ENCODE measurements around the gene MYOC. TPM values are rescaled to one million over a fixed set of nuclear protein-coding genes. Genes with fewer than 3 reads are reported as not detected.
"Not testable (repeated sequence)": the region's sequence is repeated elsewhere in the genome, so short reads cannot be mapped to it uniquely, and the experiment has no call there.

The MYOC gene
- total RNA-seq (not detected), polyA plus RNA-seq (not detected), total RNA-seq (0 reads per million in 6 experiments)

DNA sequence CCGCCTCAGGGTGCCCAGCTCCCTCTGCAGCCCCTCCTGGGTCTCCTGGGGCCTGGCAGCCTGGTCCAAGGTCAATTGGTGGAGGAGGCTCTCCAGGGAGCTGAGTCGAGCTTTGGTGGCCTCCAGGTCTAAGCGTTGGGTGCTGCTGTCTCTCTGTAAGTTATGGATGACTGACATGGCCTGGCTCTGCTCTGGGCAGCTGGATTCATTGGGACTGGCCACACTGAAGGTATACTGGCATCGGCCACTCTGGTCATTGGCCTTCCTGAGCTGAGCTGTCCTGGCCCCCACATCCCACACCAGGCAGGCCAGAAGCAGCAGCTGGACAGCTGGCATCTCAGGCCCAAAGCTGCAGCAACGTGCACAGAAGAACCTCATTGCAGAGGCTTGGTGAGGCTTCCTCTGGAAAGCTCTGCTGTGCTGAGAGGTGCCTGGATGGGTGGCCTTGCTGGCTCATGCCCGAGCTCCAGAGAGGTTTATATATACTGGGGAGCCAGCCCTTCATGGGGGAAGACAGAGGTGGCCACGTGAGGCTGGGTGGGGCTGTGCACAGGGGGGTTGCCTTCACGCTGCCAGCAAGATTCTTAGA is at the start of gene MYOC:
Gene MYOC (minus strand): TSS at position 455 of the 589 bp plus-strand sequence. CDS start 77 bp downstream, at position 378.
- DNase-seq: no peak
- Mint-ChIP-seq H3K9me3 (no peaks in the 10 kb centered on the region), H3K4me1 (peaks cover 6 to 10% (median 10%) of the 10 kb centered on the region in 4 donors), H3K27me3 (peaks cover 8 to 44% (median 14%) of the 10 kb centered on the region in 5 donors), H3K36me3 (no peaks in the 10 kb centered on the region), H3K4me3 (no peak within 1 kb of the TSS), H3K27ac (peak within 1 kb of the TSS in 2 of 10 donors; percentile 12 to 58)
- POLR2A ChIA-PET: no interaction called here
- ATAC-seq: no peak

DNA sequence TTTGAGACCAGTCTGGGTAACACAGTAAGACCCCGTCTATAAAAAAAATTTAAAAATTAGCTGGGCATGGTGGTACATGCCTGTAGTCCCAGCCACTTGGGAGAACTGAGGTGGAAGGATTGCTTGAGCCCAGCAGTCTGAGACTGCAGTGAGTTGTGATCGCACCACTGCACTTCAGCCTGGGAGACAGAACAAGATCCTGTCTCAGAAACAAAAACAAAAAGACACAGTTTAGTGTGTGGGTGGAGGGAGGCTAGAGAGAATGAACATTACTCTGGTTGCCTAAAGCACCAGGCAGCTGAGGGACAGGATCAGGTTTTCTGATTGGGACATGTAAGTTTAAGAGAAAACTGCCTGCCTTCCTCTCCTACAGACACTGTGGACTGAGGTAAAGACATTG is 47.0 kb upstream of the MYOC start:
- POLR2A ChIA-PET: no interaction called here

DNA sequence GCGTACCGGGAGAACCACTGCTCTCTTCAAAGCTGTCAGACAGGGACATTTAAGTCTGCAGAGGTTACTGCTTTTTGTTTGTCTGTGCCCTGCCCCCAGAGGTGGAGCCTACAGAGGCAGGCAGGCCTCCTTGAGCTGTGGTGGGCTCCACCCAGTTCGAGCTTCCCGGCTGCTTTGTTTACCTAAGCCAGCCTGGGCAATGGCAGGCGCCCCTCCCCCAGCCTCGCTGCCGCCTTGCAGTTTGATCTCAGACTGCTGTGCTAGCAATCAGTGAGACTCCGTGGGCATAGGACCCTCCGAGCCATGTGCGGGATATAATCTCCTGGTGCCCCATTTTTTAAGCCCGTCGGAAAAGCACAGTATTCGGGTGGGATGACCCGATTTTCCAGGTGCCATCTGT is 43.3 kb upstream of the MYOC start:
- H3K27ac Mint-ChIP-seq, DNase-seq, H3K4me1 Mint-ChIP-seq, H3K27me3 Mint-ChIP-seq, ATAC-seq, POLR2A ChIA-PET, H3K4me3 Mint-ChIP-seq: not testable (repeated sequence)
- peaks cover 12 to 39% (median 17%) of the 10 kb centered on the region in 9 donors for H3K9me3 Mint-ChIP-seq
- H3K36me3 Mint-ChIP-seq: peaks cover 20 to 38% (median 25%) of the 10 kb centered on the region in 3 donors

More for the DNA sequence above, 47.0 kb upstream of the MYOC start:
- Mint-ChIP-seq H3K36me3 (peaks cover 25 to 57% (median 53%) of the 10 kb centered on the region in 3 donors), H3K4me1 (peaks cover 0 to 2% (median 0%) of the 10 kb centered on the region in 4 donors), H3K4me3 (no peak overlapping the region), H3K27ac (no peak overlapping the region), H3K9me3 (peaks cover 5 to 26% (median 12%) of the 10 kb centered on the region in 9 donors), H3K27me3 (no peaks in the 10 kb centered on the region)
- no peak for ATAC-seq
- DNase-seq: no peak

DNA sequence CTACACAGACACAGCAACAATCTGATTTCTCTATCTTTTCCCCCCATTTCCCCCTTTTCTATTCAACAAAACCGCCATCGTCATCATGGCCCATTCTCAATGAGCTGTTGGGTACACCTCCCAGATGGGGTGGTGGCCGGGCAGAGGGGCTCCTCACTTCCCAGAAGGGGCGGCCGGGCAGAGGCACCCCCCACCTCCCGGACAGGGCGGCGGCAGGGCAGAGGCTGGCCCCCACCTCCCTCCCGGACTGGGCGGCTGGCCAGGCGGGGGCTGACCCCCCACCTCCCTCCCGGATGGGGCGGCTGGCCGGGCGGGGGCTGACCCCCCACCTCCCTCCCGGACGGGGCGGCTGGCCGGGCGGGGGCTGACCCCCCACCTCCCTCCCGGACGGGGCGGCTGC is 41.1 kb upstream of the MYOC start:
- Mint-ChIP-seq H3K9me3 (peaks cover 12 to 42% (median 19%) of the 10 kb centered on the region in 9 donors), H3K36me3 (peaks cover 9 to 24% (median 22%) of the 10 kb centered on the region in 3 donors)
- H3K4me3 Mint-ChIP-seq, ATAC-seq, H3K27ac Mint-ChIP-seq, H3K27me3 Mint-ChIP-seq, POLR2A ChIA-PET, H3K4me1 Mint-ChIP-seq, DNase-seq: not testable (repeated sequence)

DNA sequence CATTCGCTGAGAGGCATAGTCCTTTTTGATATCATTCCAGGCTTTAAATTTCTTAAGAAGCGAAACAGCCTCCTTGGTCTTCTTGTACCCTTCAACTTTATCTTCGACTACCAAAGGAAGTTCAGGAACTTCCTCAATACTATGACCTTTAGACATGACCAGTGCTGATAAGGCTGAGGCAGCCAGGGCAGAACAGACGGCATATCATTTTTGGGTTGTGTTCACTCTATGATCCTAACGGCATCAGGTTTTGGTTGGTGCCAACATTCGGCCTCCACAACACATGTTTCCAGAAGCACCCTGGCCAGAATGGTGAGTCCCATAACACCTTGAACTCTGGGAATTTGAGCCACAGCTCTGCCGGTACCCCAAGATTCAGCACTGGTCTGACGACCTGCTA is 31.4 kb upstream of the MYOC start:
- Mint-ChIP-seq H3K36me3 (peaks cover 0 to 23% (median 2%) of the 10 kb centered on the region in 3 donors), H3K27me3 (peaks cover 1 to 10% (median 4%) of the 10 kb centered on the region in 5 donors), H3K4me1 (peaks cover 0 to 3% (median 0%) of the 10 kb centered on the region in 4 donors), H3K9me3 (peaks cover 0 to 40% (median 14%) of the 10 kb centered on the region in 9 donors), H3K4me3 (no peak overlapping the region), H3K27ac (no peak overlapping the region)
- POLR2A ChIA-PET: no interaction called here
- DNase-seq (no peak), ATAC-seq (no peak)

DNA sequence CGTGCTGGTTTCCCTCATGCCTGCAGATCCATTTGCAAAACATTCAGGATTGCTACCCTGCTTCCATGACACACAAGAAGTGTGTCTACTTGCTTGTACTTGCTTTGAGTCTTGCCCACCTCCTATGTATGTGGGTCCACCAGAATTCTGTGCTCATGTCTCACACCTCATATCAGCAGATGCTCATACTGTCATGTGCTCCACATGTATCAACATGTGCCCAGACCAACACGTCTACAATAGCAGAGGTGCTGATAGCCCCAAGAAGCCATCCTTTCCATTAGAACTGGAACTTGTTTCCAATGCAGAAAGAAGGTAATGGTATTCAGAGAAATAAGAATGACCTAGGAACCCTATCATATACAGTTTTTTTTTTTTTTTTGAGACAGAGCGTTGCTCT is 27.9 kb upstream of the MYOC start:
- Mint-ChIP-seq H3K36me3 (peaks cover 0 to 5% (median 2%) of the 10 kb centered on the region in 3 donors), H3K9me3 (peaks cover 0 to 14% (median 4%) of the 10 kb centered on the region in 9 donors), H3K27me3 (peaks cover 1 to 10% (median 8%) of the 10 kb centered on the region in 5 donors), H3K27ac (no peak overlapping the region), H3K4me1 (no peaks in the 10 kb centered on the region), H3K4me3 (no peak overlapping the region)
- POLR2A ChIA-PET: no interaction called here
- DNase-seq (no peak), ATAC-seq (no peak)

DNA sequence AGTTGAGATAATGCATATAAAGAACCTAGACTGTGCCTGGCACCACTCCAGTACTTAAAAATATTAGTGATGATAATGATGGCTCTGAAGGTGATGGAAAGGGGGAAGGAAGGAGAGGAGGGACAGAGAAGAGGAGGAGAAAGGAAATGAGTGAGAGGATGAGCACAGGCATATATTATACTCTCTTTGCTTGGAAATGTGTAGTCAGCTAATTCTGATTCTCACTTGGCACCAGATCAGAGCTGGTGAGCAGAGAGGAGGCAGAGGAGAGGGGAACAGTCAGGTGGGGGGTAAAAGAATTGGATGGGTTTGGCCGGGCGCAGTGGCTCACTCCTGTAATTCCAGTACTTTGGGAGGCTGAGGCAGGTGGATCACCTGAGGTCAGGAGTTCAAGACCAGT is 24.3 kb upstream of the MYOC start:
- no peak overlapping the region for H3K27ac Mint-ChIP-seq
- H3K27me3 Mint-ChIP-seq: peaks cover 0 to 6% (median 4%) of the 10 kb centered on the region in 5 donors
- POLR2A ChIA-PET: interaction anchor here (0.7 kb wide), 1 partner anchor 796 kb away, joined by 4 read pairs; no protein-coding TSS in a partner anchor
- H3K36me3 Mint-ChIP-seq: peaks cover 0 to under 1% (median 0%) of the 10 kb centered on the region in 3 donors
- no peaks in the 10 kb centered on the region for H3K4me1 Mint-ChIP-seq
- ATAC-seq (no peak), DNase-seq (no peak)
- peaks cover 0 to 1% (median 0%) of the 10 kb centered on the region in 9 donors for H3K9me3 Mint-ChIP-seq
- no peak overlapping the region for H3K4me3 Mint-ChIP-seq

DNA sequence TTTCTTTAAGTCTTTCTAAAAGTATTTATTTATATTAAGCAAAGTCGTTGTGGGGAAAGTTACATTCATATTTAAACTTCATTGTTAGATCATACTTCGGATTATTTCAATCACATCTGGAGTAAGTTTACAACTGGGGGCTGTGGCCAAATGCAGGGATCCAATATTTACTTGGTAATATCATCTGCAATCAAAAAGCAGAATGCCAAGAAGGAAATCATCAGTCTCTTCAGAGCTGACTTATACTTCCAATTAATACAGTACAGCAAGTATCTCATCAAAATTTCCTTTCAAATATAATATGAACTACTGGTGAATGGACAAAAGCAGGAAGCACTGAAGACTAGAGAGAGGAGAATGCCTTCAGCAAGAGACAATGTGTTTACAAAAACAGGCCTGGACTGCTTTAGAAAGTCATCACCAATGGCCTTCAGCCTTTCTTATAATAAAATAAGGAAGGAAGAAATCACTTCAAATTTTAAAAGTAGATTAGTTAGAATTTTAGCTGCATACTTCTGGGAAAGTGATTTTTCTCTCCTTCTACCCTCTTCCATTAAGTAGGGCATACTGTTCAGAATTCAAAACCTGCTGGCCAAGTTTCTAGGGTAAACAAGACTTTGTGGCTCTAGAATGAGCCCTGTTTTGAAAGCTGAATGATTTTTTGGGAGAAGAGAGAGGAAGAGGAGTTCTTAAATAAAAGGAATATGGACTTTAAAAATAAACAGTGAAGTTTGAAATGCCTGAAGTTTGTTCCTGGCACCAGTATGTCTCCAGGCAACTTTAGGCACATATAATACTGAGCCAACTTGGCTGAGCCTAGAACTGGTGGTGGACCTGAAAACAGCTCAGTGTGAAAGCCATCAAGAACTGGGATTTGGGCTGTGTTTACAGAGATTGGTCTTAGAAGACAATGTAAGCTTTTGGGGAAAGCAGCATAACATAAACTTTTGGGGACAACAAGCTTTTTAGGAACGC is 22.2 kb upstream of the MYOC start:
- Mint-ChIP-seq H3K36me3 (peaks cover 0 to 3% (median 0%) of the 10 kb centered on the region in 3 donors), H3K4me1 (no peaks in the 10 kb centered on the region), H3K4me3 (no peak overlapping the region), H3K9me3 (peaks cover 0 to 2% (median 0%) of the 10 kb centered on the region in 9 donors), H3K27me3 (peaks cover 0 to 8% (median 6%) of the 10 kb centered on the region in 5 donors), H3K27ac (no peak overlapping the region)
- POLR2A ChIA-PET: no interaction called here
- ATAC-seq (no peak), DNase-seq (no peak)

DNA sequence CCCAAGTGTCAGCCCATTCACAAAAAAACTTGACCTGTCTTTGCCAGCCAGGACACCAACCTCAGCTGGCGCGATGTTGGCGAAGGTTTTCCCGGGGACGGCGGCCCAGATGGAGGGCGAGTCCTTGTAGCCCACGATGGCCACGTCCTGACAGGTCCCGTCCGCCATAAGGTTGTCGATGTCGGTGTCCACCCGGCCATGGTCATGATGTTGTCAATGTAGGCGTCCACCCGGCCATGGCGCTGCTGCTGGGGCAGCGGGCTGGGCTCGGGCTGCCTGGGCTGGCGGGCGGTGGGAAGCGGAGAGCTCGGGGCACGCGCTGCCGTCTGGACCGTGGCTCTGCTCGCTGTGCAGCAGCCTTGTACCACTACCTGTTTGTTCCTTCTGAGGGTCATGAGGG is 18.3 kb upstream of the MYOC start:
- POLR2A ChIA-PET: no interaction called here
- ATAC-seq (no peak), DNase-seq (no peak)
- Mint-ChIP-seq H3K4me1 (no peaks in the 10 kb centered on the region), H3K27ac (no peak overlapping the region), H3K36me3 (peaks cover 0 to 3% (median 0%) of the 10 kb centered on the region in 3 donors), H3K9me3 (peaks cover 0 to 2% (median 0%) of the 10 kb centered on the region in 9 donors), H3K4me3 (no peak overlapping the region), H3K27me3 (peaks cover 0 to 9% (median 4%) of the 10 kb centered on the region in 5 donors)

DNA sequence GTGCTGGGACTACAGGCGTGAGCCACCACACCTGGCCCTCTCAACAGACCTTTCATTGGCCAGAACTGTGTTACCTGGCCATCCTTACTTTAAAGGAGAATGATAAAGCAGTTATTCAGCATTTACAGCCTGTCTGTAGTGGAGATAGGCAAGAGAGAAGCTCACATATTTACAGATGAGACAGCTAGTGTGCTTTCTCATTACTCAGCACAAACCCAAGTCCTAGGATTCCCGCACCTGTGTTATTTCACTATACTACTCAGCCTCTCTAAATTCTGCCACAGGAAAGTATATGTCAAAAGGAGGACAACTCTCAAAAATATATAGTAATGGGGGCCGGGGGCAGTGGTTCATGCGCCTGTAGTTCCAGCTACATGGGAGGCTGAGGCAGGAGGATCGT is 15.9 kb upstream of the MYOC start:
- H3K9me3 Mint-ChIP-seq: peaks cover 0 to 2% (median 0%) of the 10 kb centered on the region in 9 donors
- H3K27ac Mint-ChIP-seq: no peak overlapping the region
- no peak for DNase-seq

DNA sequence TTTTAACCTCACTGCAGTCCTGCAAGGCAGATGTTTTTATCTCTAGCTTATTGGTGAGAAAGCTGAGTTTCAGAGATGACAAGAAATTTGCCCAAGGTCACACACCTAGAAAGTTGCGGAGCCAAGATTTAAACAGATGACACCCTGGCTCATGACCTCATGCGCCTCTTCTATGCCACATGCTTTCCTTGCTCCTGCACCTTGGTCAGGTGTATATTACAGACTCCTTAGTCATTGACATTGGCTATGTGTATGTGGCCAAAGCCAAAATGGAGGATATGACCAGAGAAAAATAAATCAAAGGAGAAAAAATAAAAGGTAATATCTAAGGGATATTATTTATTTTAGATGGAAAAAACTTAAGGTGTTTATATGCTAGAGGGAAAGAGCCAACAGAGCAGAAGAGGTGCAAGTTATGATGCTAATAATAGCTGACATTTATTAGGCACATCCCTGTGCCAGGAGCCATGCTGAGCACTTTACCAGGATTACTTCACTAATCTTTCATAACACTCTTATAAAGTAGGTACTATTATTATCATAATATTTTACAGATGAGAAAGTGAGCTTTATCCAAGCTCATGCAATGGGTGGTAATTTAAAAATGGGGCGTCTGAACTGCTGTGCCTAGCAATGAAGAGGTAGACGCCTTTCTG is 13.8 kb upstream of the MYOC start:
- POLR2A ChIA-PET: no interaction called here
- Mint-ChIP-seq H3K27ac (no peak overlapping the region), H3K27me3 (peaks cover 0 to 9% (median 0%) of the 10 kb centered on the region in 5 donors), H3K4me3 (no peak overlapping the region), H3K36me3 (no peaks in the 10 kb centered on the region), H3K4me1 (no peaks in the 10 kb centered on the region), H3K9me3 (no peaks in the 10 kb centered on the region)
- no peak for ATAC-seq
- no peak for DNase-seq

More for the DNA sequence above, 15.9 kb upstream of the MYOC start:
- no peak for ATAC-seq
- H3K36me3 Mint-ChIP-seq: peaks cover 0 to 3% (median 0%) of the 10 kb centered on the region in 3 donors
- POLR2A ChIA-PET: no interaction called here
- peaks cover 0 to 9% (median 3%) of the 10 kb centered on the region in 5 donors for H3K27me3 Mint-ChIP-seq
- H3K4me3 Mint-ChIP-seq: no peak overlapping the region
- no peaks in the 10 kb centered on the region for H3K4me1 Mint-ChIP-seq

DNA sequence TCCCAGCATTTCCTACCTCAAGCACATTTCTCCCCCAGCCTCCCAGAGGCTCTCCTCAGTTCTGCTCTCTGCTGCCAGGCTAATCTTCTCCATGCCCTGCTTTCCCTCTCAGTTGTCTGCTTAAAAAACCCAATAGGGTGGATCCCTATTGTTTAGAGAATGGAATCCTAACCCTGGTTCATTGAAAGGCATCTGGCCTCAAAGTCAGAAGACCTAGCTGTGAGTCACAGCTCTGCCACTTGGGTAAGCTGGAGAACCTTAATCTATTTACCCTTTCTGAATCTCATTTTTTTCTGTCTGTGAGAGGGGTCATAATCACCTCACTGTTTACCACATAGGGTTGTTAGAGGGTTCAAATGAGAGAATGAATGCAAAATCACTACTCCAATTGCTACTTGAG is 12.5 kb upstream of the MYOC start:
- Mint-ChIP-seq H3K27ac (peak overlapping the region in 1 of 10 donors; percentile 33), H3K4me1 (no peaks in the 10 kb centered on the region), H3K9me3 (no peaks in the 10 kb centered on the region), H3K4me3 (no peak overlapping the region), H3K27me3 (peaks cover 0 to 4% (median 0%) of the 10 kb centered on the region in 5 donors), H3K36me3 (no peaks in the 10 kb centered on the region)
- ATAC-seq: no peak
- no peak for DNase-seq
- POLR2A ChIA-PET: no interaction called here

Measured in naive thymus-derived CD8-positive, alpha-beta T cell (primary cell).